HL-60 (cell line): ENCODE measurements around the gene TENM4.

Experiments used
- DNase-seq, 2 experiments: peaks; one replicate each; pipeline ENCODE4 v3.0.0-alpha.2; 2010 to 2020; ENCODE audit warnings: low read depth in 1 of 2, low spot score in 1 of 2
- H3K27ac ChIP-seq: fragments of 250-450 bp; sonication (Bioruptor Pico); replicated peaks from 2 replicates; pipeline ENCODE4 v1.5.1; 2020; ENCODE audit warnings: mild to moderate bottlenecking, moderate library complexity
- H3K27me3 ChIP-seq: fragments of 250-450 bp; sonication (Bioruptor Pico); 2 replicates; pipeline ENCODE4 v1.5.1; 2021; ENCODE audit warnings: mild to moderate bottlenecking, moderate library complexity; ENCODE audit not compliant: insufficient read depth, poor library complexity, severe bottlenecking
- H3K4me3 ChIP-seq: replicated peaks from 2 replicates; pipeline ENCODE4 v1.5.1; 2011; ENCODE audit warnings: mild to moderate bottlenecking, control low read depth, low read length; ENCODE audit not compliant: insufficient read depth
- GABPA ChIP-seq: IDR thresholded peaks from 2 replicates; pipeline ENCODE4 v1.6.1; 2012; ENCODE audit warnings: low read depth
- POLR2AphosphoS5 ChIP-seq: IDR thresholded peaks from 2 replicates; pipeline ENCODE4 v1.6.1; 2012; ENCODE audit warnings: low read depth
- SPI1 ChIP-seq: IDR thresholded peaks from 2 replicates; pipeline ENCODE4 v1.6.1; 2012; ENCODE audit warnings: low read depth, mild to moderate bottlenecking, borderline replicate concordance
- TF ChIP-seq, protein P1 (sequence below): IDR thresholded peaks from one replicate; pipeline ENCODE4 v1.5.1; 2011; ENCODE audit warnings: low read length, control low read depth, inconsistent platforms; ENCODE audit not compliant: insufficient read depth
- TF ChIP-seq, protein P2 (sequence below): IDR thresholded peaks from 2 replicates; pipeline ENCODE4 v1.6.1; 2012; ENCODE audit warnings: low read depth; ENCODE audit not compliant: insufficient replicate concordance

Gene TENM4

GRCh38 chr11:79156031-79156430 is 284.8 kb downstream of the TENM4 start:
- DNase-seq: no peak
- TF ChIP-seq, protein P1, sequence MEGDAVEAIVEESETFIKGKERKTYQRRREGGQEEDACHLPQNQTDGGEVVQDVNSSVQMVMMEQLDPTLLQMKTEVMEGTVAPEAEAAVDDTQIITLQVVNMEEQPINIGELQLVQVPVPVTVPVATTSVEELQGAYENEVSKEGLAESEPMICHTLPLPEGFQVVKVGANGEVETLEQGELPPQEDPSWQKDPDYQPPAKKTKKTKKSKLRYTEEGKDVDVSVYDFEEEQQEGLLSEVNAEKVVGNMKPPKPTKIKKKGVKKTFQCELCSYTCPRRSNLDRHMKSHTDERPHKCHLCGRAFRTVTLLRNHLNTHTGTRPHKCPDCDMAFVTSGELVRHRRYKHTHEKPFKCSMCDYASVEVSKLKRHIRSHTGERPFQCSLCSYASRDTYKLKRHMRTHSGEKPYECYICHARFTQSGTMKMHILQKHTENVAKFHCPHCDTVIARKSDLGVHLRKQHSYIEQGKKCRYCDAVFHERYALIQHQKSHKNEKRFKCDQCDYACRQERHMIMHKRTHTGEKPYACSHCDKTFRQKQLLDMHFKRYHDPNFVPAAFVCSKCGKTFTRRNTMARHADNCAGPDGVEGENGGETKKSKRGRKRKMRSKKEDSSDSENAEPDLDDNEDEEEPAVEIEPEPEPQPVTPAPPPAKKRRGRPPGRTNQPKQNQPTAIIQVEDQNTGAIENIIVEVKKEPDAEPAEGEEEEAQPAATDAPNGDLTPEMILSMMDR: no peak
- TF ChIP-seq POLR2AphosphoS5: no peak
- TF ChIP-seq SPI1: no peak
- TF ChIP-seq, protein P2, sequence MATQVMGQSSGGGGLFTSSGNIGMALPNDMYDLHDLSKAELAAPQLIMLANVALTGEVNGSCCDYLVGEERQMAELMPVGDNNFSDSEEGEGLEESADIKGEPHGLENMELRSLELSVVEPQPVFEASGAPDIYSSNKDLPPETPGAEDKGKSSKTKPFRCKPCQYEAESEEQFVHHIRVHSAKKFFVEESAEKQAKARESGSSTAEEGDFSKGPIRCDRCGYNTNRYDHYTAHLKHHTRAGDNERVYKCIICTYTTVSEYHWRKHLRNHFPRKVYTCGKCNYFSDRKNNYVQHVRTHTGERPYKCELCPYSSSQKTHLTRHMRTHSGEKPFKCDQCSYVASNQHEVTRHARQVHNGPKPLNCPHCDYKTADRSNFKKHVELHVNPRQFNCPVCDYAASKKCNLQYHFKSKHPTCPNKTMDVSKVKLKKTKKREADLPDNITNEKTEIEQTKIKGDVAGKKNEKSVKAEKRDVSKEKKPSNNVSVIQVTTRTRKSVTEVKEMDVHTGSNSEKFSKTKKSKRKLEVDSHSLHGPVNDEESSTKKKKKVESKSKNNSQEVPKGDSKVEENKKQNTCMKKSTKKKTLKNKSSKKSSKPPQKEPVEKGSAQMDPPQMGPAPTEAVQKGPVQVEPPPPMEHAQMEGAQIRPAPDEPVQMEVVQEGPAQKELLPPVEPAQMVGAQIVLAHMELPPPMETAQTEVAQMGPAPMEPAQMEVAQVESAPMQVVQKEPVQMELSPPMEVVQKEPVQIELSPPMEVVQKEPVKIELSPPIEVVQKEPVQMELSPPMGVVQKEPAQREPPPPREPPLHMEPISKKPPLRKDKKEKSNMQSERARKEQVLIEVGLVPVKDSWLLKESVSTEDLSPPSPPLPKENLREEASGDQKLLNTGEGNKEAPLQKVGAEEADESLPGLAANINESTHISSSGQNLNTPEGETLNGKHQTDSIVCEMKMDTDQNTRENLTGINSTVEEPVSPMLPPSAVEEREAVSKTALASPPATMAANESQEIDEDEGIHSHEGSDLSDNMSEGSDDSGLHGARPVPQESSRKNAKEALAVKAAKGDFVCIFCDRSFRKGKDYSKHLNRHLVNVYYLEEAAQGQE: no peak
- TF ChIP-seq GABPA: no peak
- no peaks in the 10 kb centered on the region for H3K27me3 ChIP-seq
- no peak overlapping the region for H3K4me3 ChIP-seq
- H3K27ac ChIP-seq: no peak overlapping the region

- no peak for DNase-seq
- Histone ChIP-seq H3K27me3 (no peaks in the 10 kb centered on the region), H3K27ac (no peak overlapping the region), H3K4me3 (no peak overlapping the region)
- TF ChIP-seq, protein P1: no peak
- no peak for TF ChIP-seq POLR2AphosphoS5
- TF ChIP-seq GABPA: no peak
- TF ChIP-seq, protein P2: no peak
- TF ChIP-seq SPI1: no peak
Observed at GRCh38 chr11:79155237-79155636, 285.6 kb downstream of the TENM4 start.

DNA sequence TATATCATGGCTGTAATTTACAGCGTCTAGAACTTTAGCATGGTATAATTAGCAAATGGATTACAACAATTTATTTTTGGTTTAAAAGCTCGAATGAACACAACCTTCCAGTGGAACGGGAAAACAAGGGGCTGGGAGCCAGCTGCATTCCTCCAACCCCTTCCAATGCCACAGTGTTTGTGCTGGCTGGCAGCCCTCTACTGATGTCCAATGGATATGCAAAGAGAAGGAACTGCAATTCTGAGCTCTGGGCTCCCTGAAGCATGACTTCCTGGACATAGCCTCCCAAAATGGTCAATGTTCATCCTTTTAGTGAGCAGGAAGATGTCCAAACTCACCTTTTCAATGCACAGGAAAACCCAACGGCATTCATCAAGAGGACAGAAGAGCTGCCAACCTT is 288.3 kb downstream of the TENM4 start:
- DNase-seq: no peak
- H3K27me3 ChIP-seq: no peaks in the 10 kb centered on the region
- TF ChIP-seq, protein P1: no peak
- no peak for TF ChIP-seq GABPA
- TF ChIP-seq, protein P2: no peak
- TF ChIP-seq POLR2AphosphoS5: no peak
- TF ChIP-seq SPI1: no peak
- no peak overlapping the region for H3K4me3 ChIP-seq
- no peak overlapping the region for H3K27ac ChIP-seq
